ENCODE results near the gene ITSN2. TPM values are rescaled to one million over a fixed set of nuclear protein-coding genes. Genes with fewer than 3 reads are reported as not detected.

ITSN2 gene
- total and polyA plus RNA-seq, 2 of the 8 experiments (the other 6 are each of a cell fraction or from before 2014, with no cell fraction given), result 9.3 to 17.0 TPM

- H3K4me2 ChIP-seq (ENCODE audit: insufficient read depth in 1 of 2, low read depth in 2 of 2, low read length in 2 of 2), result no peak overlapping the region
- H2AFZ ChIP-seq (ENCODE audit: low read length), result 0 out of 2 replicates have a peak overlapping the region, but pooled peaks have one; percentile 45
- H3K79me2 ChIP-seq (ENCODE audit: control insufficient read depth in 1 of 2, insufficient read depth in 2 of 2, low read length in 2 of 2), result no peaks in the 10 kb centered on the region
- no peak overlapping the region for H2BK120ac ChIP-seq (replicated peaks; ENCODE audit: low read depth, low read length)
- H3K4ac ChIP-seq (replicated peaks; ENCODE audit: insufficient read length, low read depth, low read length), result no peak overlapping the region
- CTCF ChIA-PET (ENCODE audit: partially characterized antibody), result no interaction called here
- TF ChIP-seq HDAC6 (IDR thresholded peaks at IDR 0.05; ENCODE audit: low read depth, low read length) (no peak), ATF2 (IDR thresholded peaks at IDR 0.05; ENCODE audit: low read length) (no peak)
- no peak overlapping the region for H3K14ac ChIP-seq (ENCODE audit: insufficient read length)
- H3K4me1 ChIP-seq (replicated peaks in 1 of 4; ENCODE audit: control insufficient read depth in 3 of 4, insufficient read depth in 4 of 4, low read length in 3 of 4), result no peaks in the 10 kb centered on the region
- H3K18ac ChIP-seq (ENCODE audit: extremely low read depth, low read length), result no peak overlapping the region
- H3K9ac ChIP-seq (replicated peaks in 1 of 4; ENCODE audit: extremely low read depth in 1 of 4, low read depth in 3 of 4, low read length in 3 of 4), result no peak overlapping the region; a peak in 1 of 7 replicates
- no peak for DNase-seq (ENCODE audit: low read depth in 1 of 2, low spot score in 2 of 2)
- no peaks in the 10 kb centered on the region for H3K23me2 ChIP-seq (ENCODE audit: low read depth, low read length)
- no peaks in the 10 kb centered on the region for H4K20me1 ChIP-seq (replicated peaks in 1 of 2; ENCODE audit: control insufficient read depth in 1 of 2, insufficient read depth in 2 of 2, low read length in 2 of 2)
- H2BK20ac ChIP-seq (ENCODE audit: low read length), result no peak overlapping the region
- H3K27me3 ChIP-seq (replicated peaks in 1 of 4; ENCODE audit: control insufficient read depth in 3 of 4, extremely low read depth in 1 of 4, insufficient read depth in 3 of 4, low read length in 3 of 4), result no peaks in the 10 kb centered on the region
- H3K79me1 ChIP-seq (ENCODE audit: low read depth, low read length), result no peaks in the 10 kb centered on the region
- no peak overlapping the region for H3K56ac ChIP-seq (replicated peaks; ENCODE audit: insufficient read length, low read depth, low read length)
- WGBS, 2 experiments (ENCODE audit: extremely low coverage in 1 of 2, insufficient coverage in 1 of 2, insufficient read length in 1 of 2, insufficient replicate concordance in 2 of 2, low coverage in 1 of 2, low lambda C conversion rate in 2 of 2, missing lambda C conversion rate in 1 of 2), result 90% methylated on average over 7 of the region's 7 CpGs; no CpG with 5 or more reads in 1 of the 2 experiments
- no peaks in the 10 kb centered on the region for H3K36me3 ChIP-seq (ENCODE audit: control insufficient read depth in 2 of 4, insufficient read depth in 4 of 4, low read length in 3 of 4)
- no peak overlapping the region for H3K4me3 ChIP-seq (ENCODE audit: extremely low read depth in 1 of 4, insufficient read depth in 2 of 4, low read depth in 3 of 4, low read length in 4 of 4)
- POLR2A ChIA-PET (ENCODE audit: partially characterized antibody), result no interaction called here
- H4K5ac ChIP-seq (ENCODE audit: insufficient read length, low read depth, low read length), result no peak overlapping the region
- no peak for FAIRE-seq
- H2AK5ac ChIP-seq (ENCODE audit: low read depth, low read length), result no peak overlapping the region
- H2BK5ac ChIP-seq (ENCODE audit: low read depth, low read length), result no peak overlapping the region
- H2BK15ac ChIP-seq (ENCODE audit: low read length), result no peak overlapping the region
- no peaks in the 10 kb centered on the region for H3K9me3 ChIP-seq (ENCODE audit: insufficient read depth in 2 of 2, low read depth in 1 of 2, low read length in 1 of 2)
- H3K27ac ChIP-seq (ENCODE audit: low read depth, low read length), result no peak overlapping the region
- no peak overlapping the region for H2BK12ac ChIP-seq (ENCODE audit: low read depth, low read length)
- H3K23ac ChIP-seq (ENCODE audit: insufficient read length), result no peak overlapping the region
- no peak overlapping the region for H4K8ac ChIP-seq (ENCODE audit: extremely low read depth, insufficient read depth, low read length)
- no peak overlapping the region for H4K91ac ChIP-seq (replicated peaks; ENCODE audit: insufficient read length, low read length)
Observed at GRCh38 chr2:24182507-24182906, 177.8 kb downstream of the ITSN2 start.

All from H1 (cell line).